Stomach (tissue), 4 donors: ENCODE results near the gene ANO5.

ENCODE experiments used
- EP300 ChIP-seq: sonication (generic); formaldehyde crosslinking; IDR thresholded peaks from one replicate; pipeline ENCODE4 v1.6.1; 2017; ENCODE audit warnings: antibody characterized with exemption
- POLR2A ChIP-seq, 4 donors: fragments of 450-650 bp; IDR thresholded peaks; one replicate each; pipeline ENCODE4 v1.6.1; 2016; ENCODE audit warnings: antibody characterized with exemption in 4 of 4, control low read depth in 2 of 4, mild to moderate bottlenecking in 1 of 4, moderate library complexity in 1 of 4
- TF ChIP-seq, protein P1 (sequence below), 7 experiments: fragments of 450-650 bp in 4 of 7; fragments of 200-600 bp in 3 of 7; sonication (generic) in 3 of 7; IDR thresholded peaks; one replicate each; pipeline ENCODE4 v1.5.1; 2016 to 2019; ENCODE audit warnings: antibody characterized with exemption in 7 of 7, control low read depth in 2 of 7, mild to moderate bottlenecking in 1 of 7

DNA sequence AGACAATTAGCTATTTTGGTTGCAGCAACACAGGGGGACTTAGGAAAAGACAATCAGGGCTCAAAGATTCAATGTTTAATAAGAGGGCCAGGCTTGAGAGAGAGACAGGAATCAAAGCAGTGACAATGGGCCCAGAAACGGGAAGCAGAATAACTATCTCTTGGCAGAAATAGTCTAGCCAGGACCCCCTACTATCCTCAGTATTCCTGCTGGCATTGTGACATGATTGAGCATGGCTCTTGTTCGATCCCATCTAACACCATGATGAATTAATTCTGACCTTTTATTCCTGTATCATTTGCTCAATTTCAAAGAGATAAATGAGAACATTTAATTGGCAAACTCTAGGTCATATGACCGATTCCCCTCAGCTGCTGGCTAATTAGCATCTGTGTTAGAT is 12.8 kb upstream of the ANO5 start:
- no peak for TF ChIP-seq POLR2A (IDR thresholded peaks at IDR 0.05)
- TF ChIP-seq, protein P1, sequence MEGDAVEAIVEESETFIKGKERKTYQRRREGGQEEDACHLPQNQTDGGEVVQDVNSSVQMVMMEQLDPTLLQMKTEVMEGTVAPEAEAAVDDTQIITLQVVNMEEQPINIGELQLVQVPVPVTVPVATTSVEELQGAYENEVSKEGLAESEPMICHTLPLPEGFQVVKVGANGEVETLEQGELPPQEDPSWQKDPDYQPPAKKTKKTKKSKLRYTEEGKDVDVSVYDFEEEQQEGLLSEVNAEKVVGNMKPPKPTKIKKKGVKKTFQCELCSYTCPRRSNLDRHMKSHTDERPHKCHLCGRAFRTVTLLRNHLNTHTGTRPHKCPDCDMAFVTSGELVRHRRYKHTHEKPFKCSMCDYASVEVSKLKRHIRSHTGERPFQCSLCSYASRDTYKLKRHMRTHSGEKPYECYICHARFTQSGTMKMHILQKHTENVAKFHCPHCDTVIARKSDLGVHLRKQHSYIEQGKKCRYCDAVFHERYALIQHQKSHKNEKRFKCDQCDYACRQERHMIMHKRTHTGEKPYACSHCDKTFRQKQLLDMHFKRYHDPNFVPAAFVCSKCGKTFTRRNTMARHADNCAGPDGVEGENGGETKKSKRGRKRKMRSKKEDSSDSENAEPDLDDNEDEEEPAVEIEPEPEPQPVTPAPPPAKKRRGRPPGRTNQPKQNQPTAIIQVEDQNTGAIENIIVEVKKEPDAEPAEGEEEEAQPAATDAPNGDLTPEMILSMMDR (IDR thresholded peaks at IDR 0.05), result no peak
- TF ChIP-seq EP300, result no peak
